HL-60 (cell line): ENCODE results near the gene TRMT44.

Experiments used
- GABPA ChIP-seq: IDR thresholded peaks from 2 replicates; pipeline ENCODE4 v1.6.1; 2012; ENCODE audit warnings: low read depth
- TF ChIP-seq, protein P1 (sequence below): IDR thresholded peaks from one replicate; pipeline ENCODE4 v1.5.1; 2011; ENCODE audit warnings: low read length, control low read depth, inconsistent platforms; ENCODE audit not compliant: insufficient read depth
- TF ChIP-seq, protein P2 (sequence below): IDR thresholded peaks from 2 replicates; pipeline ENCODE4 v1.6.1; 2012; ENCODE audit warnings: low read depth; ENCODE audit not compliant: insufficient replicate concordance

DNA sequence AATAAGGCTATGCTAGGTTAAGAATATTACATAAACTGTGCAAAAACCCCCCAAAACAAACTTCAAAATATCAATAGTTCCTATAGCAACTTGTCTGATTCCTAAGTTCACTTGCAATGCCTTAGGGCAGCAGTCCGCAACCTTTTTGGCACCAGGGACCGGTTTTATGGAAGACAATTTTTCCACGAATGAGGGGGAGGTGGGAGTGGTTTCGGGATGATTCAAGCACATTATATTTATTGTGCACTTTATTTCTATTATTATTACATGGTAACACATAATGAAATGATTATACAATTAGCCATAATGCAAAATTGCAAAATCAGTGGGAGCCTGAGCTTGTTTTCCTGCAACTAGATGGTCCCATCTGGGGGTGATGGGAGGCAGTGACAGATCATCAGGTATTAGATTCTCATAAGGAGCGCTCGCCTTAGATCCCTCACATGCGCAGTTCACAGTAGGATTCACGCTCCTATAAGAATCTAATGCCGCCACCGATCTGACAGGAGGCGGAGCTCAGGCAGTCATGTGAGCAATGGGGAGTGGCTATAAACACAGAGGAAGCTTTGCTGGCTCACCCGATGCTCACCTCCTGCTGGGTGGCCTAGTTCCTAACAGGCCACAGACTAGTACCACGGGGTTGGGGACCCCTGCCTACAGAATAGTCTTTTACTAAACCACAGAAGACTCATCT is 39.8 kb upstream of the TRMT44 start:
- TF ChIP-seq, protein P1, sequence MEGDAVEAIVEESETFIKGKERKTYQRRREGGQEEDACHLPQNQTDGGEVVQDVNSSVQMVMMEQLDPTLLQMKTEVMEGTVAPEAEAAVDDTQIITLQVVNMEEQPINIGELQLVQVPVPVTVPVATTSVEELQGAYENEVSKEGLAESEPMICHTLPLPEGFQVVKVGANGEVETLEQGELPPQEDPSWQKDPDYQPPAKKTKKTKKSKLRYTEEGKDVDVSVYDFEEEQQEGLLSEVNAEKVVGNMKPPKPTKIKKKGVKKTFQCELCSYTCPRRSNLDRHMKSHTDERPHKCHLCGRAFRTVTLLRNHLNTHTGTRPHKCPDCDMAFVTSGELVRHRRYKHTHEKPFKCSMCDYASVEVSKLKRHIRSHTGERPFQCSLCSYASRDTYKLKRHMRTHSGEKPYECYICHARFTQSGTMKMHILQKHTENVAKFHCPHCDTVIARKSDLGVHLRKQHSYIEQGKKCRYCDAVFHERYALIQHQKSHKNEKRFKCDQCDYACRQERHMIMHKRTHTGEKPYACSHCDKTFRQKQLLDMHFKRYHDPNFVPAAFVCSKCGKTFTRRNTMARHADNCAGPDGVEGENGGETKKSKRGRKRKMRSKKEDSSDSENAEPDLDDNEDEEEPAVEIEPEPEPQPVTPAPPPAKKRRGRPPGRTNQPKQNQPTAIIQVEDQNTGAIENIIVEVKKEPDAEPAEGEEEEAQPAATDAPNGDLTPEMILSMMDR = no peak
- TF ChIP-seq, protein P2, sequence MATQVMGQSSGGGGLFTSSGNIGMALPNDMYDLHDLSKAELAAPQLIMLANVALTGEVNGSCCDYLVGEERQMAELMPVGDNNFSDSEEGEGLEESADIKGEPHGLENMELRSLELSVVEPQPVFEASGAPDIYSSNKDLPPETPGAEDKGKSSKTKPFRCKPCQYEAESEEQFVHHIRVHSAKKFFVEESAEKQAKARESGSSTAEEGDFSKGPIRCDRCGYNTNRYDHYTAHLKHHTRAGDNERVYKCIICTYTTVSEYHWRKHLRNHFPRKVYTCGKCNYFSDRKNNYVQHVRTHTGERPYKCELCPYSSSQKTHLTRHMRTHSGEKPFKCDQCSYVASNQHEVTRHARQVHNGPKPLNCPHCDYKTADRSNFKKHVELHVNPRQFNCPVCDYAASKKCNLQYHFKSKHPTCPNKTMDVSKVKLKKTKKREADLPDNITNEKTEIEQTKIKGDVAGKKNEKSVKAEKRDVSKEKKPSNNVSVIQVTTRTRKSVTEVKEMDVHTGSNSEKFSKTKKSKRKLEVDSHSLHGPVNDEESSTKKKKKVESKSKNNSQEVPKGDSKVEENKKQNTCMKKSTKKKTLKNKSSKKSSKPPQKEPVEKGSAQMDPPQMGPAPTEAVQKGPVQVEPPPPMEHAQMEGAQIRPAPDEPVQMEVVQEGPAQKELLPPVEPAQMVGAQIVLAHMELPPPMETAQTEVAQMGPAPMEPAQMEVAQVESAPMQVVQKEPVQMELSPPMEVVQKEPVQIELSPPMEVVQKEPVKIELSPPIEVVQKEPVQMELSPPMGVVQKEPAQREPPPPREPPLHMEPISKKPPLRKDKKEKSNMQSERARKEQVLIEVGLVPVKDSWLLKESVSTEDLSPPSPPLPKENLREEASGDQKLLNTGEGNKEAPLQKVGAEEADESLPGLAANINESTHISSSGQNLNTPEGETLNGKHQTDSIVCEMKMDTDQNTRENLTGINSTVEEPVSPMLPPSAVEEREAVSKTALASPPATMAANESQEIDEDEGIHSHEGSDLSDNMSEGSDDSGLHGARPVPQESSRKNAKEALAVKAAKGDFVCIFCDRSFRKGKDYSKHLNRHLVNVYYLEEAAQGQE = no peak
- TF ChIP-seq GABPA = no peak
